H9 (cell line): ENCODE measurements around the gene HSPA4. TPM values are rescaled to one million over a fixed set of nuclear protein-coding genes. Genes with fewer than 3 reads are reported as not detected.

Source experiments
- DNase-seq: peaks from one replicate; pipeline ENCODE4 v3.0.0-alpha.2; 2017
- H2AFZ ChIP-seq: one replicate; pipeline ENCODE4 v1.6.1; 2013; ENCODE audit warnings: mild to moderate bottlenecking, low read length, control low read depth, moderate library complexity
- H2AK5ac ChIP-seq: 2 replicates; pipeline ENCODE4 v1.6.1; 2013; ENCODE audit warnings: low read length, control low read depth, mixed read lengths; ENCODE audit not compliant: insufficient read length
- H2BK120ac ChIP-seq: one replicate; pipeline ENCODE4 v1.6.1; 2013; ENCODE audit warnings: low read depth, mild to moderate bottlenecking, low read length, control low read depth, inconsistent platforms; ENCODE audit not compliant: poor library complexity, severe bottlenecking
- H2BK12ac ChIP-seq: 2 replicates; pipeline ENCODE4 v1.6.1; 2013; ENCODE audit warnings: low read length, control low read depth, mixed read lengths, low read depth; ENCODE audit not compliant: insufficient read length
- H2BK15ac ChIP-seq: 2 replicates; pipeline ENCODE4 v1.6.1; 2013; ENCODE audit warnings: low read depth, low read length, control low read depth
- H2BK20ac ChIP-seq: one replicate; pipeline ENCODE4 v1.6.1; 2013; ENCODE audit warnings: low read depth, mild to moderate bottlenecking, low read length, control low read depth, inconsistent platforms; ENCODE audit not compliant: poor library complexity, severe bottlenecking
- H2BK5ac ChIP-seq: 2 replicates; pipeline ENCODE4 v1.6.1; 2013; ENCODE audit warnings: low read length, control low read depth, mixed read lengths; ENCODE audit not compliant: insufficient read length
- H3K14ac ChIP-seq: 2 replicates; pipeline ENCODE4 v1.6.1; 2013; ENCODE audit warnings: low read length, control low read depth; ENCODE audit not compliant: insufficient read depth
- H3K18ac ChIP-seq: 2 replicates; pipeline ENCODE4 v1.6.1; 2013; ENCODE audit warnings: low read depth, mild to moderate bottlenecking, mixed read lengths, low read length, control low read depth; ENCODE audit not compliant: insufficient read length
- H3K23ac ChIP-seq: 2 replicates; pipeline ENCODE4 v1.6.1; 2013; ENCODE audit warnings: low read length, control low read depth, mixed read lengths, low read depth; ENCODE audit not compliant: insufficient read length
- H3K23me2 ChIP-seq: 2 replicates; pipeline ENCODE4 v1.6.1; 2013; ENCODE audit warnings: low read depth, mild to moderate bottlenecking, mixed read lengths, low read length, control low read depth; ENCODE audit not compliant: insufficient read length, poor library complexity, severe bottlenecking
- H3K27ac ChIP-seq: 2 replicates; pipeline ENCODE4 v1.5.1; 2013; ENCODE audit warnings: low read length, control low read depth, mixed read lengths, low read depth; ENCODE audit not compliant: insufficient read length
- H3K27me3 ChIP-seq: 2 replicates; pipeline ENCODE4 v1.6.1; 2013; ENCODE audit warnings: low read length, control low read depth, inconsistent platforms; ENCODE audit not compliant: insufficient read depth
- H3K4ac ChIP-seq: 2 replicates; pipeline ENCODE4 v1.6.1; 2013; ENCODE audit warnings: low read depth, mild to moderate bottlenecking, control low read depth, inconsistent platforms, low read length, moderate library complexity
- H3K4me1 ChIP-seq: 2 replicates; pipeline ENCODE4 v1.6.1; 2013; ENCODE audit warnings: low read length, control low read depth, inconsistent platforms; ENCODE audit not compliant: insufficient read depth
- H3K4me2 ChIP-seq: 2 replicates; pipeline ENCODE4 v1.6.1; 2013; ENCODE audit warnings: low read length, control low read depth, mixed read lengths; ENCODE audit not compliant: insufficient read length, insufficient read depth
- H3K56ac ChIP-seq: 2 replicates; pipeline ENCODE4 v1.6.1; 2013; ENCODE audit warnings: low read depth, mild to moderate bottlenecking, mixed read lengths, low read length, control low read depth; ENCODE audit not compliant: insufficient read length
- H3K79me1 ChIP-seq: 2 replicates; pipeline ENCODE4 v1.6.1; 2013; ENCODE audit warnings: low read depth, mild to moderate bottlenecking, moderate library complexity, low read length, control low read depth, inconsistent platforms; ENCODE audit not compliant: insufficient read depth, poor library complexity, severe bottlenecking
- H3K79me2 ChIP-seq: 2 replicates; pipeline ENCODE4 v1.6.1; 2013; ENCODE audit warnings: low read length, control low read depth, inconsistent platforms; ENCODE audit not compliant: insufficient read depth
- H3K9ac ChIP-seq: 2 replicates; pipeline ENCODE4 v1.6.1; 2013; ENCODE audit warnings: low read length, control low read depth, mixed read lengths; ENCODE audit not compliant: insufficient read length; ENCODE audit errors: extremely low read depth
- H3K9me3 ChIP-seq: one replicate; pipeline ENCODE4 v1.6.1; 2013; ENCODE audit warnings: low read depth, low read length, inconsistent platforms; ENCODE audit not compliant: control insufficient read depth
- H3T11ph ChIP-seq: one replicate; pipeline ENCODE4 v1.6.1; 2013; ENCODE audit warnings: mild to moderate bottlenecking, low read length, control low read depth, inconsistent platforms
- H4K20me1 ChIP-seq: one replicate; pipeline ENCODE4 v1.6.1; 2013; ENCODE audit not compliant: control insufficient read depth, insufficient read length, insufficient read depth
- H4K5ac ChIP-seq: 2 replicates; pipeline ENCODE4 v1.6.1; 2013; ENCODE audit warnings: low read depth, mild to moderate bottlenecking, mixed read lengths, low read length, control low read depth; ENCODE audit not compliant: insufficient read length
- H4K8ac ChIP-seq: replicated peaks from 2 replicates; pipeline ENCODE4 v1.6.1; 2013; ENCODE audit warnings: low read length, control low read depth, mixed read lengths, low read depth; ENCODE audit not compliant: insufficient read length
- H4K91ac ChIP-seq: 2 replicates; pipeline ENCODE4 v1.6.1; 2013; ENCODE audit warnings: low read depth, mild to moderate bottlenecking, moderate library complexity, mixed read lengths, low read length, control low read depth; ENCODE audit not compliant: insufficient read length
- H3K27ac Mint-ChIP-seq, 3 experiments: 2 replicates in 2 of 3; 3 replicates in 1 of 3; pipeline ENCODE4 v1.8.0; 2020 to 2021; ENCODE audit warnings: mixed read lengths in 3 of 3, mild to moderate bottlenecking in 1 of 3, moderate library complexity in 1 of 3
- H3K27me3 Mint-ChIP-seq: 2 replicates; pipeline ENCODE4 v1.8.0; 2021; ENCODE audit warnings: low read depth, mild to moderate bottlenecking, moderate library complexity, mixed read lengths
- H3K36me3 Mint-ChIP-seq, 3 experiments: 2 replicates in 2 of 3; 3 replicates in 1 of 3; pipeline ENCODE4 v1.8.0; 2020 to 2021; ENCODE audit warnings: low read depth in 3 of 3, mixed read lengths in 3 of 3; ENCODE audit not compliant: insufficient read depth in 1 of 3
- H3K4me1 Mint-ChIP-seq, 2 experiments: 2 replicates each; pipeline ENCODE4 v1.8.0; 2020; ENCODE audit warnings: mixed read lengths in 2 of 2
- H3K4me3 Mint-ChIP-seq, 2 experiments: 2 replicates in 1 of 2; 3 replicates in 1 of 2; pipeline ENCODE4 v1.8.0; 2020 to 2021; ENCODE audit warnings: mild to moderate bottlenecking in 2 of 2, mixed read lengths in 2 of 2, moderate library complexity in 1 of 2
- H3K9me3 Mint-ChIP-seq, 2 experiments: 2 replicates in 1 of 2; 3 replicates in 1 of 2; pipeline ENCODE4 v1.8.0; 2020; ENCODE audit warnings: mild to moderate bottlenecking in 2 of 2, mixed read lengths in 2 of 2, moderate library complexity in 1 of 2
- WGBS: extraction: QIAGEN DNeasy Blood & Tissue Kit; methylation state at CpG from one replicate; pipeline ENCODE4 v1.1.7; 2013; ENCODE audit warnings: missing lambda C conversion rate, low lambda C conversion rate, mixed read lengths; ENCODE audit not compliant: insufficient read length; ENCODE audit errors: extremely low coverage; 5-methylcytosine and 5-hydroxymethylcytosine counted together
- total RNA-seq: library from RNA; stranded (reverse); gene quantifications from 2 replicates; pipeline ENCODE4 v1.2.1, GENCODE V29; 2021
- TF ChIP-seq, protein P1 (sequence below): fragments of 200-600 bp; sonication (generic); conservative IDR thresholded peaks from 3 replicates; pipeline ENCODE4 v1.8.0; 2021; ENCODE audit warnings: antibody characterized with exemption, mild to moderate bottlenecking

The HSPA4 gene
- total RNA-seq, 1 experiment from 2014 or later, result 293 TPM

DNA sequence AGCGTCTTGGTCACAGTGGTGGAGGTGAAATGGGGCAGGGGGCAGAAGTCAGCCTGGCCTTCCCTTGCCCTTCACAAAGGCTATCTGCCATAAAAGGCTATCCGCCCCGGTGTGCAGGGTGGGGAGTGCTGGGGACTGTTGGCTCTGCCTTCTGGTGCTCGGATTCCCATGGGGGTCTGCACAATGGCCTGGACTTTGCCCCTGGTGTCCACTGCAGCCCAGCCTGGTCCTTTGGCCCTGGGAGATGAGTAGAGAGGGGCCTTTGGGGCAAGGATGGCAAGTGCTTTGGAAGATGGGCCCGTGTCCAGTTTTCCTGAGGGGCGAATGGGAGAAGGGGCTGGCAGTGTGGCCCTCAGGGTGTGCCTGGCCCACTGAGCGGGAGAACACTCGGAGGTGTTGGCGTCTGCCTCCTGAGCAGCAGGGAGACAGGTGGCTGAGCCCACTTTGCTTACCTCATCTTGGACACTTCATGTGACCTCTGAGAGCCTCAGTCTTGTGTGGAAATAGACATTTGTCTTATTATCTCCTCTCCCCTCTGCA lies 69.9 kb downstream of the HSPA4 start:
- Histone ChIP-seq H3K27ac (no peak overlapping the region), H2BK5ac (no peak overlapping the region), H2BK15ac (no peak overlapping the region), H3K18ac (no peak overlapping the region), H4K5ac (no peak overlapping the region), H3K79me1 (no peaks in the 10 kb centered on the region), H2BK120ac (no peak overlapping the region), H3K56ac (no peak overlapping the region), H2BK20ac (no peak overlapping the region), H2AK5ac (no peak overlapping the region), H3K27me3 (no peaks in the 10 kb centered on the region), H3K23me2 (no peaks in the 10 kb centered on the region), H3K9ac (no peak overlapping the region), H3T11ph (no peak overlapping the region), H3K14ac (no peak overlapping the region), H4K91ac (no peak overlapping the region), H2AFZ (no peak overlapping the region), H3K23ac (no peak overlapping the region), H3K4me2 (no peak overlapping the region), H2BK12ac (no peak overlapping the region), H3K79me2 (no peaks in the 10 kb centered on the region), H3K4me1 (no peaks in the 10 kb centered on the region), H3K4ac (no peak overlapping the region), H4K20me1 (no peaks in the 10 kb centered on the region), H4K8ac (no peak overlapping the region), H3K9me3 (no peaks in the 10 kb centered on the region)
- no peaks in the 10 kb centered on the region for H3K9me3 Mint-ChIP-seq
- H3K27me3 Mint-ChIP-seq, result peaks cover 1% of the 10 kb centered on the region; the same call in 1 of the 2 replicates
- no peak for DNase-seq
- H3K4me1 Mint-ChIP-seq, result peaks cover 4 to 9% of the 10 kb centered on the region in 2 experiments
- H3K4me3 Mint-ChIP-seq, result no peak overlapping the region
- H3K27ac Mint-ChIP-seq, result no peak overlapping the region
- WGBS, result no CpG with 5 or more reads among the region's 9 CpGs
- no peaks in the 10 kb centered on the region for H3K36me3 Mint-ChIP-seq
- TF ChIP-seq, protein P1, sequence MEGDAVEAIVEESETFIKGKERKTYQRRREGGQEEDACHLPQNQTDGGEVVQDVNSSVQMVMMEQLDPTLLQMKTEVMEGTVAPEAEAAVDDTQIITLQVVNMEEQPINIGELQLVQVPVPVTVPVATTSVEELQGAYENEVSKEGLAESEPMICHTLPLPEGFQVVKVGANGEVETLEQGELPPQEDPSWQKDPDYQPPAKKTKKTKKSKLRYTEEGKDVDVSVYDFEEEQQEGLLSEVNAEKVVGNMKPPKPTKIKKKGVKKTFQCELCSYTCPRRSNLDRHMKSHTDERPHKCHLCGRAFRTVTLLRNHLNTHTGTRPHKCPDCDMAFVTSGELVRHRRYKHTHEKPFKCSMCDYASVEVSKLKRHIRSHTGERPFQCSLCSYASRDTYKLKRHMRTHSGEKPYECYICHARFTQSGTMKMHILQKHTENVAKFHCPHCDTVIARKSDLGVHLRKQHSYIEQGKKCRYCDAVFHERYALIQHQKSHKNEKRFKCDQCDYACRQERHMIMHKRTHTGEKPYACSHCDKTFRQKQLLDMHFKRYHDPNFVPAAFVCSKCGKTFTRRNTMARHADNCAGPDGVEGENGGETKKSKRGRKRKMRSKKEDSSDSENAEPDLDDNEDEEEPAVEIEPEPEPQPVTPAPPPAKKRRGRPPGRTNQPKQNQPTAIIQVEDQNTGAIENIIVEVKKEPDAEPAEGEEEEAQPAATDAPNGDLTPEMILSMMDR, result no peak
